Astrocyte (in vitro differentiated cells and primary cell): ENCODE results near the gene MTUS2.

ENCODE experiments used
- EZH2 ChIP-seq: IDR thresholded peaks from 2 replicates; pipeline ENCODE4 v1.6.1; 2012; ENCODE audit warnings: mild to moderate bottlenecking, low read length, inconsistent platforms; ENCODE audit not compliant: insufficient read depth
- TF ChIP-seq, protein P1 (sequence below): IDR thresholded peaks from 2 replicates; pipeline ENCODE4 v1.5.1; 2011; ENCODE audit warnings: low read depth, mild to moderate bottlenecking, inconsistent platforms, low read length, moderate library complexity; ENCODE audit not compliant: insufficient read depth

DNA sequence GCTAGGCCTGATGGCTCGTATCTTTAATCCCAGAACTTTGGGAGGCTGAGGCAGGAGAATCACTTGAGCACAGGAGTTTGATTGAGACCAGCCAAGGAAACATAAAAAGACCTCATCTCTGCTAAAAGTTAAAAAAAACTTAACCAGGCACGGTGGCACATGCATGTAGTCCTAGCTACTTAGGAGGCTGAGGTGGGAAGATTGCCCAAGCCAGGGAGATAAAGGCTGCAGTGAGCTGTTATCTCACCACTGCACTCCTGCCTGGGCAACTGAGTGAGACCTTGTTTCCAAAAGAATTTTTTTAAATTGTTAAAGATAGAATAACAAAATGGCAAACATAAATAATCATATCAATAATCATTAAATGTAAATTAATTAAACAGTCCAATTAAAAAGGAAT is 365.8 kb downstream of the MTUS2 start:
- TF ChIP-seq, protein P1, sequence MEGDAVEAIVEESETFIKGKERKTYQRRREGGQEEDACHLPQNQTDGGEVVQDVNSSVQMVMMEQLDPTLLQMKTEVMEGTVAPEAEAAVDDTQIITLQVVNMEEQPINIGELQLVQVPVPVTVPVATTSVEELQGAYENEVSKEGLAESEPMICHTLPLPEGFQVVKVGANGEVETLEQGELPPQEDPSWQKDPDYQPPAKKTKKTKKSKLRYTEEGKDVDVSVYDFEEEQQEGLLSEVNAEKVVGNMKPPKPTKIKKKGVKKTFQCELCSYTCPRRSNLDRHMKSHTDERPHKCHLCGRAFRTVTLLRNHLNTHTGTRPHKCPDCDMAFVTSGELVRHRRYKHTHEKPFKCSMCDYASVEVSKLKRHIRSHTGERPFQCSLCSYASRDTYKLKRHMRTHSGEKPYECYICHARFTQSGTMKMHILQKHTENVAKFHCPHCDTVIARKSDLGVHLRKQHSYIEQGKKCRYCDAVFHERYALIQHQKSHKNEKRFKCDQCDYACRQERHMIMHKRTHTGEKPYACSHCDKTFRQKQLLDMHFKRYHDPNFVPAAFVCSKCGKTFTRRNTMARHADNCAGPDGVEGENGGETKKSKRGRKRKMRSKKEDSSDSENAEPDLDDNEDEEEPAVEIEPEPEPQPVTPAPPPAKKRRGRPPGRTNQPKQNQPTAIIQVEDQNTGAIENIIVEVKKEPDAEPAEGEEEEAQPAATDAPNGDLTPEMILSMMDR = no peak
- TF ChIP-seq EZH2 = no peak
